Measurements from ENCODE around the gene TYMP. TPM values are rescaled to one million over a fixed set of nuclear protein-coding genes. Genes with fewer than 3 reads are reported as not detected.
"Not testable (repeated sequence)": the region's sequence is repeated elsewhere in the genome, so short reads cannot be mapped to it uniquely, and the experiment has no call there.

The TYMP gene
- polyA plus RNA-seq, 3 donors, result 1.4 to 3.0 (median 1.9) TPM

DNA sequence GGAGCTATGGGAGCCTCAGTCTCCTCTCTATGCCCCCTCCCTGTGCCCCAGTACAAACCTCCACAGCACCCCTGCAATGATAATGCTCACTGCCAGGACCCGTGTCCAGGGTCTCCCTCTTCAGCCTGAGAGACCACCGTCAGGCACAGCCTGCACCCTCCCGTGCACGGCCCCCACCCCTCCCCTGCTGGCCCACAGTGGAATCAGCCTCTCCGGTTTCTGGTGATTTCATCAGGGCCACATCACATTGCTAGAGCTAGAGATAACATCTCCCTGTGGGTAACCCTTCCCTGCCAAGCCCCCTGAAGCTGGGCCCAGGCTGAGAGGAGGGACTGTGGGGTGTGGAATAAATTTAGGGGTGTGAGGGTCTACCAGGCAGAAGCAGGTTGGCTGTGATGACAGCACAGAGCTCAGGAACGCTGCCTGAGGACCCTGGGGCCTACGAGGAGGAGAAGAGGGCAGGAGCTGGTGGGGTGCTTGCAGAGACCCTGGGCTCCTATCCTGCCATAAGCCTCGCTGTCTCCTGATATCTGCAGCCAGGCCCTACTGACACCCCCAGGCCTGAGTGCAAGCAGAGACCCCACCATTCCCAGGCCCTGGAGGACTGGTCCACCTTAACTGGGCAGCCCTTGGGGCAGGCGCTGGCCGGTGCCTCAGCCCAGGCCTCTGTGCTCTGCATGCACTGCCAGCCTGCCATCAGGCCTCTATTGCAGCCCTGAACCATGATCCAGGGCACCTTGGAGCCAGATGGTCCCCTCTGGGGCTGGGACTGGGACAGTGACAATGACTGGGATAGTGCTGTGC, 15.9 kb upstream of the TYMP start, which contains the start of gene KLHDC7B:
Gene KLHDC7B (plus strand): TSS at position 378 of the 804 bp plus-strand sequence. CDS start 345 bp downstream, at position 723.
- no peak for DNase-seq (ENCODE audit: extremely low read depth in 1 of 11, low read depth in 9 of 11, low spot score in 4 of 11)

DNA sequence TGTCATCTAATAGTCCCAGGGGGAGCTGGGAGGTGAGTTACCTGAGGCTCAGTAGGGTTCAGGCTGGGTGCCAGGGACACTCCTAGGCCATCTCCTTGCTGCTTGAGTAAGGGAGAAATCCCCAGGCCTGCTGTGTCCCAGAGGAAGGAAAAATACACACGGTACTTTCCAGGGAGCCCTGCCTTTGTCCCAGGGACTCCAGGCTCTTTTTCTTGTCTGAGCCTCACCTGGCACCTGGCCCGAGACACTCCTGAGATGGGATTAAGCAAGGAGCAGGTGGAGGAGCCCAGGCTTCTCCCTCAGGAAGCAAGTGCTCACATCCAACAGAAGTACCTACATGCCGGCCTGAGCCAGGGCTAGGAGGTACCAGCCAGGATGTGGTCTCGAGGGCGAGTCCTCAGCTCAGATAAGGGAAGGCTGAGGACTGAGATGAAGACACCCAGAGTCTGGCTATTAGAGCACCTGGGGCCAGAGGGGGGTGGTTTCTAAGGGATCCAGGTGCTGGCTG, 15.0 kb upstream of the TYMP start:
- no peak for DNase-seq (ENCODE audit: extremely low read depth in 1 of 11, low read depth in 9 of 11, low spot score in 4 of 11)

DNA sequence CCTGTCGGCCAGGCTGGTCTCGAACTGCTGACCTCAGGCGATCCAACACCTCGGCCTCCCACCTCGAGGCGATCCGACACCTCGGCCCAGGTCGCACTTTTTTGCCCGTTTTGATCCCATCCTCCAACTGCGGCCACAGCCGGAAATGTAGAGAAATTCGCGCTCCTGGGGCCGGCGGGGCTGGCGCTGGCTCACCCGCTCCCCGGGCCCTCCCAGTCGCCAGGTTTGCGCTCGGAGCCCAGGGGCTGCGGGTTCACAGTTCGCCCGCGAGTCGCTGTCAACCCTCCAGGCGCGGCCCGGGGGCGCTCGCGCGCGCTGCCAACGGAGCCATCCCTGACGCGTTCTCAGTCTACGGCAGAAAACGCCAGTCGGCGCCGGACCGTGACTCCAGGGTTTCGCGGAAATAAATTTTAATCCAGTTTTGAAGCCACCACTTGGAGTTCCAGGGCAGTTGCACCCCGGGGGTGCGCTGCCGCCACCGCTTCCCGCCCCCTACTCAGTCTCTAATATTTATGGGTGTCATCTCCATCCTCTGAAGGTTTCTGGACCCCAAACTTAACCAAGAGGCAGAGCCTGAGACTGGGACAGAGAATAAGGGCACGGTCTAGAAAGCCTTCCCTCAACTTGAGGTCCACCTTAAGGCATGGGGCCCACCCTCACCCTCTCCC, 14.4 kb upstream of the TYMP start:
- peak in 2 of 11 donors; percentile 58 to 61 for DNase-seq (ENCODE audit: extremely low read depth in 1 of 11, low read depth in 9 of 11, low spot score in 4 of 11)

DNA sequence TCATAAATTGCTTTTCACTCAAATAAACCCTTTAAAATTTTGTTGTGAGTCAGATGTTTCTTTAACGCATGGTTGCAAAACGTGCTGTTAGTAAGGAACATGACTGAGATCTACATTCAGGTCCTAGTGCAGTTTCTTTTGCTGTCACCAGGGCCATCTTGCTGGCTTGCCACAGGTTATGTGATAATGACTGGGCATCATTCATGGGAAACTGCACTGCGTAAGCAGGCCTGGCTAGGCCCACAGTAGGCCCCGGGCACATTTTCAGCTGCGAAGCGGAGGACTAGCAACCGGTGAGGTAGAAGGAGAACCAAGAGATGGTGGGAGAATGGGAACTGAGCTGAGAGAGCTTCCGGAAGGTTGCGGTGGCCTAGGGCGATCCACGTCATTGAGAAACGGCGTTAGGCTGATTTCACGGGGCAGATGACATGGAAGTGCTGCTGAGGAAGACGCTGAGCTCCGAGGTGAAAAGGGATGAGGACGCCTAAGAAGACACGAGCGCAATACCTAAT, 12.7 kb upstream of the TYMP start:
- no peak for DNase-seq (ENCODE audit: extremely low read depth in 1 of 11, low read depth in 9 of 11, low spot score in 4 of 11)

DNA sequence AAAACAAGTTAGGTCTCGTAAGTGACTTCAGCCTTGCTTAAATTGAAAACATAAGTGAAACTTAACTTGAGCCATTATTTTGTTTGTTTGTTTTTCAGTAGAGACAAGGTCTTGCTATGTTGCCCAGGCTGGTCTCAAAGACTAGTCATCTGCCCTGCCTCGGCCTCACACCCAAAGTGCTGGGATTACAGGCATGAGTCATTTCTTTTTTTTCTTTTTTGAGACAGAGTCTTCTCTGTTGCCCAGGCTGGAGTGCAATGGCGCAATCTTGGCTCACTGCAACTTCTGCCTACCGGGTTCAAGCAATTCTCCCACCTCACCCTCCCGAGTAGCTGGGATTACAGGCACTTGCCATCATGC, 11.8 kb upstream of the TYMP start:
- not testable (repeated sequence) for DNase-seq (ENCODE audit: extremely low read depth in 1 of 11, low read depth in 9 of 11, low spot score in 4 of 11)

DNA sequence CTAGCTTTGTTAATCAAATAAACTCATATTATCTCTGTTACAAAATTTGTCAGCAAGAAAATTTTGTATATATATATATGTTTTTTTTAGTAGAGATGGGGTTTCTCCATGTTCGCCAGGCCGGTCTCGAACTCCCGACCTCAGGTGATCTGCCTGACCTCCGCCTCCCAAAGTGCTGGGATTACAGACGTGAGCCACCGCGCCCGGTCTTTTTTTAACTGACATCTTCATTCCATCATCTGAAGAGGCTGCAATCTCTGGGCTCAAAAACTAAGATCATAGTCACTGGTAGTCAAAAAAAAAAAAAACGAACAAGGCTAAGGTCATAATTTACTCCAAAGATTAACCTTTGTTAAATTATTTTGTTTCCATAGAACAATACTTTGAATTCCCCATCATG, 10.6 kb upstream of the TYMP start:
- DNase-seq (ENCODE audit: extremely low read depth in 1 of 11, low read depth in 9 of 11, low spot score in 4 of 11), result no peak

DNA sequence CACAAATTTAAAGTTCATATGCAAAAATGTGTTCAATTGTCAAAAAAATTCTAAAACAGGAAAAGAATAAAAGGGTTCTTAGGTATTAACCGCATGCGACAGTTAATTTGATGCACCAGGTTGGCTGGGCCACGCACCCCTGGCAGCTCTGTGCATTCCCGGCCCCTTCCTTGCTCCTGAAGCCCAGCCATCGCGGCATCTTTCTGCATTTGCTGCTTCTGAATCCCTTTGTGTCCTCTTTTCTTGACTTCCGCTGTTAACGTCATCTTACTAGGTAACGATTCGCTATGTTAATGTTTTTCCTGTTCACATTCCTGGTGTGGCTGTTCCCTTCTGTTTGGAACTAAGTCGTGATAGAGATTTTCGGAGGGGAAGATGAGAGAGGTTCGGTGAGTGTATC, 8.0 kb upstream of the TYMP start:
- DNase-seq (ENCODE audit: extremely low read depth in 1 of 11, low read depth in 9 of 11, low spot score in 4 of 11), result no peak

DNA sequence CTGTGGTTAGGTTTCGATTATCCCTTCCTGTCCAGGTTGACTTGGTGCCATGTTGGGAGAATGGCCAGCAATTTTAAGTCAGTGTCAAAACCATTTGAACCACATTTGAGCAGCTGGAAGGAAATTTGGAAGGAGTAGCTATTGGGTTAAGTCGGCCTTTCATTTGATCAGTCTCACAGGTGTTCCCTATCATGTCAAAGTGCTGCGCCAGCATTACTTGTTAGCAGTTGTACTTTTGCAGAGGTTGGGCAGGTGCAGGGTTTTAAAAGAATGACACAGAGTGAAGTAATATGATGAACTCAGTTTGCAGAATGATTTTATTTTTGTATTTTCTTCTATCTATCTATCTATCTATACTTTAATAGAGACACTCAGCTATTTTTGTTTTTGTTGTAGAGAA, 6.4 kb upstream of the TYMP start:
- DNase-seq (ENCODE audit: extremely low read depth in 1 of 11, low read depth in 9 of 11, low spot score in 4 of 11), result no peak

DNA sequence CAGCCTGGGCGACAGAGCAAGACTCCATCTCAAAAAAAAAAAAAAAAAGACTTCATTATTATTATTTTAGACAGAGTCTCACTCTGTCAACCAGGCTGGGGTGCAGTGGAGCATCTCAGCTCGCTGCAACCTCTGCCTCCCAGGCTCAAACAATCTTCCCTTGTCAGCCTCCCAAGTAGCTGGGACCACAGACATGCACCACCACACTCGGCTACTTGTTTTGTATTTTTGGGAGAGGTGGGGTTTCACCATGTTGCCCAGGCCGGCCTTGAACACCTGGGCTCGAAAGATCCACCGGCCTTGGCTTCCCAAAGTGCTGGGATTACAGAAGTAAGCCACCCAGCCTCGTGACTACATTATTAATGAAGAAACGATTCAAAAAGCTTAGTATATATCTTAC, 5.3 kb upstream of the TYMP start:
- DNase-seq (ENCODE audit: extremely low read depth in 1 of 11, low read depth in 9 of 11, low spot score in 4 of 11), result no peak

DNA sequence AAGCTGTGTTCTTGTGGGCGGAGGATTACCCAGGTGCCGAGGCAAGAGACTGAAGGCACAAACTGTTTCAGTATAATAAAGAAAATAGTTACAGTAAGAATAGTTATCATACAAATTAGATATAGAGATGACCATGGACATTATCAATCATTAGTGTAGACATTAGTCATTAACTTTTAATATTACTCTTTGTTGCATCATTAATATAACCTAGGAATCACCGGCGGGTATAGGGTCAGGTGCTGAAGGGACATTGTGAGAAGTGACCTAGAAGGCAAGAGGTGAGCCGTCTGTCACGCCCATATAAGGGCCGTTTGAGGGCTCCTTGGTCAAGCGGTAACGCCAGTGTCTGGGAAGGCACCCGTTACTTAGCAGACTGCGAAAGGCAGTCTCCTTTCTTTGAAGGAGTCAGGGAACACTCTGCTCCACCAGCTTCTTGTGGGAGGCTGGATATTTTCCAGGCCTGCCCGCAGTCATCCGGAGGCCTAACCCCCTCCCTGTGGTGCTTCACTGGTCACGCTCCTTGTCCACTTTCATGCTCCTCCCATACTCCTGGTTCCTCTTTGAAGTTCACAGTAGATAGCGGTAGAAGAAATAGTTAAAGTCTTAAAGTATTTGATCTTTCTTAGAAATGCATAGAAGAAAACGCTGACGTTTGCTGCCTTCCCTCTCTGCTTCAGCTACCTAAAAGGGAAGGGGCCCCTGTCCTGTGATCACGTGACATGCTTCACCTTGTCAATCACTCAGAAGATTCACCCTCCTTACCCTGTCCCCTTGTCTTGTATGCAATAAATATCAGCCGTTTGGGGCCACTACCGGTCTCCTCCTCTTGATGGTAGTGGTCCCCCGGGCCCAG, 4.3 kb upstream of the TYMP start:
- not testable (repeated sequence) for DNase-seq (ENCODE audit: extremely low read depth in 1 of 11, low read depth in 9 of 11, low spot score in 4 of 11)

DNA sequence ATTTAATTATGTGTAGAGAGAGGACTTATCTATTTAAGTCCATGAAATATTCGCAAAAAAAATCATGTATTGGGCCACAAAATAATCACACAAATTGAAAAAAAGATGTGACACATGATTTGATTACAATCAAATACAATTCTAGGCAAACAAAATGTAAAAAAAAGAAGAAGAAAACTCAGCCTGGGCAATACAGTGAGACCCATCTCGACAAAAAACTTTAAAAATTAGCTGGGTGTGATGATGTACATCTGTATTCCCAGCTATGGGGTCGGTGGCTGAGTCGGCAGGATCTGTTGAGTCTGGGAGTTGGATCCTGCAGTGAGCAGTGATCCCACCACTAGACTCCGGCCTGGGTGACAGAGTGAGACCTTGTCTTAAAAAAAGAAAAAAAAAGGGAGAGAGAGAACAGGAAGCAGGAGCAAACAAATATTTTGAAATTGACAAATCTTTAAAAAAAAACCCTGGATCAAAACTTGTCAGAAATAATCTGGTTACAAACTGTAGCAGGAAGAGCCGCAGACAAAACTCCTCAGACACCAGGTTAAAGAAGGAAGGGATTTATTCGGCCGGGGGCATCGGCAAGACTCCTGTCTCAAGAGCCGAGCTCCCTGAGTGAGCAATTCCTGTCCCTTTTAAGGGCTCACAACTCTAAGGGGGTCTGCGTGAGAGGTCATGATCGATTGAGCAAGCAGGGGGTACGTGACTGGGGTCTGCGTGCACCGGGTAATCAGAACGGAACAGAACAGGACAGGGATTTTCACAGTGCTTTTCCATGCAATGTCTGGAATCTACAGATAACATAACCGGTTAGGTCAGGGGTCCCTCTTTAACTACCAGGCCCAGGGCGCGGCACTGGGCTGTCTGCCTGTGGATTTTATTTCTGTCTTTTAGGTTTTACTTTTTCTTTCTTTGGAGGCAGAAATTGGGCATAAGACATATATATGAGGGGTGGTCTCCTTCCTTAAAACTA, 3.3 kb upstream of the TYMP start:
- DNase-seq (ENCODE audit: extremely low read depth in 1 of 11, low read depth in 9 of 11, low spot score in 4 of 11), result no peak

DNA sequence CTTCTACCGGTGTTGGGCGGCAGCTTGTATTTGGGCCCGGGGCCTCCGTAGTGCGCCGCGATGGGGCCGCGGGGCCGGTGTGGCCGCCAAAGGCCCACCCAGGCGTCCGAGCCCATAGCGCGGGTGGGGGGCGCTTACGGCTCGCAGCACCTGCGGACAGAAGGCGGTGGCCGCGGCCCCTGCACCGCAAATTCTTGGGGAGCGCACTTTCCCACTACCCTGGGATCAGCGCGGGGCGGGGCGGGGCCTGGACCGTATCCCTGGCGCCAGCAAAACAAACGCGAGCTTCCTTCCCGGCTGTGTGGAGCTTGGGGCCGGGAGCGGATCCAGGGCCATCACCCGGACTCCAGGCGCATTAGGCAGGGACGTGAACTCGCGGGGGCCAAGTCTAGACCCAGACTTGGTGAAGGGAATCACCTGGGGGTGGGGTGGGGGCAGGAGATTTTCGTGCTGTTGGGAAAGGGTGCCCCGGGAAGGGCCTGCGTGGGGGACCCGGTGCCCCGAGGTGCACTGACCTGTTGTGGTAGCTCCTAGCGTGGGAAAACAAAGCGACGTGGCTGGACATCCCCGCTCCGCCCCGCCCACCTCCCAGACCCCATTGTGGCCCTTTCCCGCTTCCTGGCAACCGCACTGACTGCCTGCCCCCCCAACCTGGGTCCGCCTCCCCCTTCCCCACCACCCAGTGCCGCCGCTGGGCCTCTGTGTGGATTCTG, 2.3 kb upstream of the TYMP start:
- no peak for DNase-seq (ENCODE audit: extremely low read depth in 1 of 11, low read depth in 9 of 11, low spot score in 4 of 11)

DNA sequence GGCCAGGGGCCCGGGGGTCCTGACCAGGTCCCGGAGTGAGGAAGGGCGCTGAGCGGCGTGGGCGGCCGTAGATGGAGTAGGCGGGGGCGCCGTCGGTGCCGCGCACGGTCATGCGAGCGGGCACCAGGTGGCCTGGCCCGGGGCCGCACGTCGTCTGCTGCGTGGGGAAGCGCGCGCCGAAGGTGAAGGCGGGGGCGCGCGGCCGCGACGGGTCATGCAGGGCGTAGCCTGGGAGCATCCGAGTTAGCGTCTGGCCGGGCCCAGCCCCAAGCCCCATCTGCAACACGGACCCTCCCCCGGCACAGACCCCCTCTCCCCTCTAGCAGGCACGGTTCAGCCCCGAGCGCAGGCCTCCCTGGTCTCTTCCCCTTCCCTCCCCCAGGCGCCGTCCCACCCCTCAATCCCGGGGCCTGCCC, 1.7 kb upstream of the TYMP start:
- no peak for DNase-seq (ENCODE audit: extremely low read depth in 1 of 11, low read depth in 9 of 11, low spot score in 4 of 11)

DNA sequence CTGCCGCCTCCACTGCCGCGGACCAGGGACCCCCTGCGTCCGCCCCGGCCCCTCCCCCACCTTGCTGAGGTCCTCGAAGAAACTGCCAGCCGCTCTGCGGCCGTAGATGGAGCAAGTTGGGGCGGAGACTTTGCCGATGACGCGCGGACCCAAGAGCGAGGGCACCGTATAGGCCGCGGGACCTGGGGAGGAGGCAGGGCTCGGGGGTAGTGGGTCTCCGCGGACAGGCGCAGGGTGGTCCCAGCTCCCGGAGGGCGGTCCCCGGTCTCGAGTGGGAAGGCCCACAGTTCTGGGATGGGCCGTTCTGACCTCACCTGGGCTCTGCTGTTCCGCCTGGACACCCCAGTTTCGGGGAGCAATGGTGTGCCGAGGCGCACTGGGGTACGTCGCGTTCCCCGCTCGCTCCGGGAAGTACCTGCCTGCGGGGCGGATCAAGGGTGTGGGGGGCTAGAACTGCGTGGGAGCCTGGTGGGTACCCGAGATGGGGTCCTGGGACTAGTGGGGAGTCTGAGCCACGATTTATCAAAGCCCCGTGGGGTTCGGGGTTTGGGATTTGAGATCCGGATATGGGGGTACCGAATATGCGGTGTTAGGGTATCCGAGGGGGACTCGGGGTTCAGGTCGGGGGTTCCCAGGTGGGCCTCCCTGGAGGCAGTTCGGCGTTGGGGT, 1.2 kb upstream of the TYMP start:
- DNase-seq (ENCODE audit: extremely low read depth in 1 of 11, low read depth in 9 of 11, low spot score in 4 of 11), result no peak

DNA sequence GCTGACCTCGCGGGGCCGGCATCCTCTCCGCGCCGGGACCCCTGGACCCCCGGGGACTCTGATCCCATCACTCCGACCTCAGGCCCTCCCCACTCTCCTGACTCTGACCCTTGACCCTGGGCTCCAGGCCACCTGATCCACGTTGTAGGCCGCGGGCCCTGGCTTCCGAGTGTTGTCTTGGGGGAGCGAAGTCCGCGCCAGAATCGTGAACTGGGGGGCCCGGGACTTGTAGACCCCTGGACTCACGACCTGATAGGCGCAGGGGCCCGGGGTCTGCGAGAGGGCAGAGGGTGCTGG, 716 bp upstream of the TYMP start:
- no peak for DNase-seq (ENCODE audit: extremely low read depth in 1 of 11, low read depth in 9 of 11, low spot score in 4 of 11)

DNA sequence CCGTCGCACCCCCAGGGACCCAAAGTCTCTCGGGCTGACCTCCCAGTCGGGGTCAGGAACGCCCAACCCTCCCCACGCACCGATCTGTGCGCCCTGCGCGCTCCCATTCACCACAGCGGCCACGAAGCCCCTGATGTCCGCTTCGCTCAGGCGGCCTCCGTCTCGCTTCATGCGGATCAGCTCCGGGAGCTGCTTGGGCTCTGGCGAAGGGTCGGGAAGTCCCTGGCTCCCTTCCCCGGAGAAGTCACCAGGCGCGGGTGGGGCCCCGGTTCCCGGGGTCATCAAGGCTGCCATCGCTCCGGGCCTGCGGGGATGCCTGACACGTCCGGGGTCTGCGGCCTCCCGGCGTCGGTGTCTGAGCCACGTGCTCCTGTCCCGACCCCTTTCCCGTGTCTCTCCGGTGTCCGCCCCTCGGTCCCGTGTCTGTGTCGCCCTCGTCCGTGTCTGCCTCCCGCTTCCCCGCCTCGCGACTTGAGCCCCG, 356 bp downstream of the TYMP start:
- DNase-seq (ENCODE audit: extremely low read depth in 1 of 11, low read depth in 9 of 11, low spot score in 4 of 11), result no peak

DNA sequence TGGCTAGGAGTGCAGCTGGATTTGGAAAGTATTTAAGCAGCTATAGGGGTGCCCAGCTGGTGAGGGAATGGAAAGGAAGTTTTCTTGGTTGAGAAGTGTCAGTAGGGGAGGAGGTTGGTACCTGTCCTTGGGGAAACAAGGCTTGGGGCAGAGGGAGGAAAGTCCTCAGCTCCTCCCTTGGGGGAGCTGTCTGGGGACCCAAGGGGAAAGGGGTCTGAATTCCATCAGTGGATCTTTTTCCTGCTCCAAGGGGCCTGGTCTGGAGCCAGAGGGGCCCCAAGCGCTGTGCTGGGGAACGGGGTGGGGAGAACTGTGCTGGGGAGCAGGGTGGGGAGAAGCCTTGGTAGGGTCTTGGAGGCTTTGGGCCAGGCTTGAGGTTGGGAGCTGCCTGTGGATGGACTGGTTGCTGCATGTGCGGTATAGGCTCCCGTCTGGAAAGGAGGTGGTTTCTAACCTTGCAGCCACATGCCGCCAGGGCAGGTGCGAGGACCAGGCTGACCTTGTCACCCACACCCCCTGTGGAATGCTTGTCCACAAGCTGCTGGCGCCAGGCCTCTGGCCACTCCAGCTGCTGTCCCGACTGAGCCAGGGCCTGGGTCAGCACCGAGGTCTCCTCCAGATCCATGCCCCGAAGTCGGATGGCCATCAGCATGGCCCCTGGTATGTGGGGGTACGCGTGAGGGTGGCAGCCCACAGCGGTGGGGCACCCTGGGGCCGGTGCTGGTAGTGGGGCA, 963 bp downstream of the TYMP start:
- DNase-seq (ENCODE audit: extremely low read depth in 1 of 11, low read depth in 9 of 11, low spot score in 4 of 11), result no peak
